Astrocyte of the spinal cord (primary cell): Measurements from ENCODE around the gene RNF169.

ENCODE experiments used
- DNase-seq: peaks from one replicate; pipeline ENCODE4 v3.0.0; 2011; ENCODE audit warnings: low read depth, low spot score
- H3K4me3 ChIP-seq: 2 replicates; pipeline ENCODE4 v1.5.1; 2011; ENCODE audit warnings: low read depth, mild to moderate bottlenecking, low read length, moderate library complexity
- in situ Hi-C: cut with HindIII; loops from 2 replicates; pipeline ENCODE4 v1.10.0; 2017; ENCODE audit warnings: low sequenced_read_pairs
- TF ChIP-seq, protein P1 (sequence below): IDR thresholded peaks from 2 replicates; pipeline ENCODE4 v1.5.1; 2012; ENCODE audit warnings: low read depth, mild to moderate bottlenecking, low read length, inconsistent platforms

RNF169 gene

DNA sequence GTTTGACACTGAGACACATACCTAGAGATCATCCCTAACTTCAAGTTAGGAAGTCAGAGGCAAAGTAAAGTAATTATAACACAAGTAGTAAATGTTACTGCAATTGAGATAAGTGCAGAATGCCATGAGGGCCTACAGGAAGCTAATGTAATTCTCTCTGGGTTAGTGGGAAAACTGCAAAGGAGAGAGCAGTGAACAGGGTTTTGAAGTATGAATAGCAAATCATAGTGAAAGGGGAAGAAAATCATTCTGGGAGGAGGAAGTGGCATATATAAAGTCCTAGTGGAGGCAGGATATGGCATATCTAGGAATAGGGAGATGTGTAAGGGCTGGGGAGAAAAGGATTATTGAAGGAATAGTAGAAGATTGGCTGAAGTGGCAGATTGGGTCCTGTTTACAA lies 27.9 kb downstream of the RNF169 start:
- no peak overlapping the region for H3K4me3 ChIP-seq
- TF ChIP-seq, protein P1, sequence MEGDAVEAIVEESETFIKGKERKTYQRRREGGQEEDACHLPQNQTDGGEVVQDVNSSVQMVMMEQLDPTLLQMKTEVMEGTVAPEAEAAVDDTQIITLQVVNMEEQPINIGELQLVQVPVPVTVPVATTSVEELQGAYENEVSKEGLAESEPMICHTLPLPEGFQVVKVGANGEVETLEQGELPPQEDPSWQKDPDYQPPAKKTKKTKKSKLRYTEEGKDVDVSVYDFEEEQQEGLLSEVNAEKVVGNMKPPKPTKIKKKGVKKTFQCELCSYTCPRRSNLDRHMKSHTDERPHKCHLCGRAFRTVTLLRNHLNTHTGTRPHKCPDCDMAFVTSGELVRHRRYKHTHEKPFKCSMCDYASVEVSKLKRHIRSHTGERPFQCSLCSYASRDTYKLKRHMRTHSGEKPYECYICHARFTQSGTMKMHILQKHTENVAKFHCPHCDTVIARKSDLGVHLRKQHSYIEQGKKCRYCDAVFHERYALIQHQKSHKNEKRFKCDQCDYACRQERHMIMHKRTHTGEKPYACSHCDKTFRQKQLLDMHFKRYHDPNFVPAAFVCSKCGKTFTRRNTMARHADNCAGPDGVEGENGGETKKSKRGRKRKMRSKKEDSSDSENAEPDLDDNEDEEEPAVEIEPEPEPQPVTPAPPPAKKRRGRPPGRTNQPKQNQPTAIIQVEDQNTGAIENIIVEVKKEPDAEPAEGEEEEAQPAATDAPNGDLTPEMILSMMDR, result no peak
- in situ Hi-C loops, result no loop called here
- no peak for DNase-seq

DNA sequence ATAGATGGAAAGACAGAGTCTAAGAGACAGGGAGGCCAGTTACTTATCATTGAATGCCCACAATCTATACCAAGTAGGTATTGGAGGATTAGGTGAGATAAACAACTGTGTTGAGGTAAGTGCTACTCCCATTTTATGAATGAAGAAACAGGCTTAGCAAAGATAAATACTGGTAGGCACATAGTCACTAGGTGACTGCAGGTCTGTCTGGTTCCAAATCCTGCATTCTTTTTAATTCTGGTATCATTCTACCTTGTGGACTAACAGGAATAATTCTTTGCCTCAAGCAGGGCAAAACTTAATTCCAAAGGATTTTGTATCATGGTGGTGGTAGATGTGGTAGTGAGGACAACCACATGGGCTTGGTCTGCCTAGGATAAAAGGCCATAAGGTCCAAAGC lies 28.4 kb downstream of the RNF169 start:
- in situ Hi-C loops, result no loop called here
- no peak for DNase-seq
- TF ChIP-seq, protein P1, result no peak
- no peak overlapping the region for H3K4me3 ChIP-seq

DNA sequence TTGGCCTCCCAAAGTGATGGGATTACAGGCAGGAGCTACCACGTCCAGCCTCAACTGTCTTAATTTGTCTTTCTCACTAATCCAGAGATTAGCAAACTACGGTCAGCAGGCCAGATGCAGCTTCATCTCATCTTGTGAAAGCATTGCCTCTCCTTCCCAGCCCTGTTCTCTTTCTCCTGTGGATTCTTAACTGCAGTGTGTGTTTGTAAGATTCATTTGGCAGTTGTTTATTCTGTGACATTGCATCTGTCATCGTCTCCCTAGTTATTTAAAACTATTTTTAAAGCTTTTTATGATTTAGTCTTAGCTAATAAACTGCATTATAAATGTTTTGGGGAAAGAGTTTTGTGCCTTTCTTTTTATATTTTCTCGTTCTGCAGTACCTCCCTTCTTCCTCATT lies 29.2 kb downstream of the RNF169 start:
- TF ChIP-seq, protein P1, result no peak
- H3K4me3 ChIP-seq, result no peak overlapping the region
- DNase-seq, result no peak
- in situ Hi-C loops, result no loop called here

- no peak overlapping the region for H3K4me3 ChIP-seq
- TF ChIP-seq, protein P1, result no peak
- no peak for DNase-seq
- in situ Hi-C loops, result no loop called here
Measured at GRCh38 chr11:74778581-74778980, 29.9 kb downstream of the RNF169 start.

DNA sequence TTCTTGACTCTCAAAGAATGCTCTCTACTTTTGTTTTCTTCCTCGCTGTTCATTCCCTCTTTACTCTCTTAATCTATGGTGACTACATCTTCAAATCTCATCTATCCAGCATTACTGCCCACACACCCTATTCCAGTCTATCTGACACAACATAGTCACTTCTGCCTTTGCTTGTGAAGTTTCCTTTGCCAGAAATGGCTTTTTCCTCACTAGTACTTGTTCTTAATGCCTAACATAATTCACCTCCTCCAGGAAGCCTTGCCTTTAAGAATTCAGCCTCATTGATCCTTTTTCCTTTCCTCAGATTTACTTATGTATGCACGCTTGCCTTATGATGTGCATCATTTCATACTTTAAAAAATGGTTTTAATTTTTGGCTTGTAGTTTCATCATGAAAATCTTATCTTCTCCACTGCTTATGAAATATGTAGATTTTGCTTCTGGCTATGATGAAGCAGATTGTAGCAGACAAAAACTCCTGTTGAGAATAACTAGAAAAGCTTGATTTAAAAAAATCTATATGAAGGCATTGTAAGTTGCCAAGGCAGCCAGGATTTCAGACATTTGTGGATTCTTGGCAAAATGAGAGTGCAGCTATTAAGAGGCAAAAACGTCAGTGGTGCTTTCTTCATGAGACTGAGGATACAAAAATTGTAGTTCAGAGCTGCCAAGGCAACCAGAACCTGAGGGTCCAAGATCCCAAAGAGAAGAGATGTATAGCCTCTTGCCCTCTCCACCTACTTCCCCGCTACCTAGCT lies 31.8 kb downstream of the RNF169 start:
- TF ChIP-seq, protein P1, result no peak
- no peak for DNase-seq
- in situ Hi-C loops, result no loop called here
- H3K4me3 ChIP-seq, result no peak overlapping the region

DNA sequence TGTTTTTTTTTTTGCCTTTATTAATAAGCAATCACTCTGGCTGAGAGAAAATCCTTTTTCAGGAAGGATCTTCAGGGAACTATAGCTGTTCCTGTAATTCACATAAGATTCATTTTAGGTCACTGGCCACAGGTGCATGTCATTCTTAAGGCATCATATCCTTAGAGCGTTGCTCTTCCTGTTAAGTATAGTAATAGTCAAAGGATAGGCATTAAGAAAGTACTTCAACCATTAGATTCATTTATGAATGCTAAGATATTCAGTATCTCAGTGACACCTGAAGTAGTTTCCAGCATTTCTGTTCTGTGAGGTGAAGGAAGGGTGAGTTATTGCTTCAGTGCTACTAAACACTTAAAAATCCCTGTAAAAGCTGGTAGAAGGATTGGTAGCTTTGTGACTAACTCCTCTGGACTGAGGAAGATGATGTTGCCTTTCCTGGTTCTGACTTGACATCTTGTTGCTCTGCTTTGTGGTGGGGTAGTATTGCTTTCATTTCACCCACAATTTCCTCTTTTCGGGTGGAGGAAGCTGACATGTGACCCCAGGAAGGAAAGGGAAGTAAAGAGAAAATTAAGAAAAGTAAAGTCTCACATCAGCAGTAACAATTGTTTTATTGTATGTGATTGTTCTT lies 34.7 kb downstream of the RNF169 start:
- TF ChIP-seq, protein P1, result no peak
- peak; percentile 42 for DNase-seq
- H3K4me3 ChIP-seq, result no peak overlapping the region
- in situ Hi-C loops, result no loop called here
